ENCODE measurements around the gene LTBP2. TPM values are rescaled to one million over a fixed set of nuclear protein-coding genes. Genes with fewer than 3 reads are reported as not detected.

LTBP2 gene
- total and polyA plus RNA-seq, 3 experiments from 2014 or later, result 0.24 to 0.83 (median 0.42) TPM

GRCh38 chr14:74585406-74586335 is 26.4 kb downstream of the LTBP2 start:
- Histone ChIP-seq H3K27me3 (ENCODE audit: insufficient read depth, low read length, poor library complexity, severe bottlenecking) (no peaks in the 10 kb centered on the region), H3K9me3 (ENCODE audit: low read length) (no peaks in the 10 kb centered on the region), H3K4me1 (ENCODE audit: insufficient read depth, low read length) (no peaks in the 10 kb centered on the region), H3K36me3 (ENCODE audit: insufficient read depth, low read length) (no peaks in the 10 kb centered on the region), H3K27ac (ENCODE audit: low read depth, low read length) (no peak overlapping the region), H3K4me3 (ENCODE audit: low read length) (no peak overlapping the region)
- ChIA-PET CTCF (interaction anchor here (1.6 kb wide), 1 partner anchor 23 kb away, joined by 4 read pairs; no protein-coding TSS in a partner anchor), POLR2A (no interaction called here)
- H3K36me3 Mint-ChIP-seq, result peaks cover 0 to 1% (median 0%) of the 10 kb centered on the region in 3 donors
- no peak for DNase-seq
- H3K9me3 Mint-ChIP-seq, result no peaks in the 10 kb centered on the region
- no peak overlapping the region for H3K4me3 Mint-ChIP-seq
- peaks cover 0 to 11% of the 10 kb centered on the region in 2 donors for H3K27me3 Mint-ChIP-seq
- H3K4me1 Mint-ChIP-seq, result no peaks in the 10 kb centered on the region
- H3K27ac Mint-ChIP-seq, result no peak overlapping the region

GRCh38 chr14:74584951-74585350 is 27.1 kb downstream of the LTBP2 start:
- no peaks in the 10 kb centered on the region for H3K9me3 Mint-ChIP-seq
- no peak for DNase-seq

GRCh38 chr14:74583689-74584434 is 28.2 kb downstream of the LTBP2 start:
- POLR2A ChIA-PET, result no interaction called here
- Histone ChIP-seq H3K27me3 (ENCODE audit: insufficient read depth, low read length, poor library complexity, severe bottlenecking) (no peaks in the 10 kb centered on the region), H3K4me1 (ENCODE audit: insufficient read depth, low read length) (no peaks in the 10 kb centered on the region), H3K9me3 (ENCODE audit: low read length) (no peaks in the 10 kb centered on the region), H3K4me3 (ENCODE audit: low read length) (no peak overlapping the region), H3K36me3 (ENCODE audit: insufficient read depth, low read length) (no peaks in the 10 kb centered on the region), H3K27ac (ENCODE audit: low read depth, low read length) (no peak overlapping the region)
- DNase-seq, result no peak
- peak overlapping the region in 1 of 8 donors; percentile 54 for H3K27ac Mint-ChIP-seq
- peaks cover 0 to 11% (median 11%) of the 10 kb centered on the region in 3 donors for H3K4me1 Mint-ChIP-seq
- H3K9me3 Mint-ChIP-seq, result no peaks in the 10 kb centered on the region
- peaks cover 0 to 4% of the 10 kb centered on the region in 2 donors for H3K27me3 Mint-ChIP-seq
- H3K36me3 Mint-ChIP-seq, result no peaks in the 10 kb centered on the region
- H3K4me3 Mint-ChIP-seq, result no peak overlapping the region
- CTCF ChIA-PET, result no interaction called here

More at GRCh38 chr14:74584951-74585350, 27.1 kb downstream of the LTBP2 start:
- CTCF ChIA-PET, result no interaction called here
- Histone ChIP-seq H3K4me1 (ENCODE audit: insufficient read depth, low read length) (no peaks in the 10 kb centered on the region), H3K27ac (ENCODE audit: low read depth, low read length) (no peak overlapping the region), H3K9me3 (ENCODE audit: low read length) (no peaks in the 10 kb centered on the region), H3K27me3 (ENCODE audit: insufficient read depth, low read length, poor library complexity, severe bottlenecking) (no peaks in the 10 kb centered on the region), H3K36me3 (ENCODE audit: insufficient read depth, low read length) (no peaks in the 10 kb centered on the region), H3K4me3 (ENCODE audit: low read length) (no peak overlapping the region)
- peaks cover 0 to 3% (median 2%) of the 10 kb centered on the region in 3 donors for H3K4me1 Mint-ChIP-seq
- H3K4me3 Mint-ChIP-seq, result no peak overlapping the region
- peaks cover 0 to 1% (median 0%) of the 10 kb centered on the region in 3 donors for H3K36me3 Mint-ChIP-seq
- POLR2A ChIA-PET, result no interaction called here
- H3K27me3 Mint-ChIP-seq, result peaks cover 0 to 6% of the 10 kb centered on the region in 2 donors
- peak overlapping the region in 1 of 8 donors; percentile 13 for H3K27ac Mint-ChIP-seq

GRCh38 chr14:74582910-74583581 is 29.0 kb downstream of the LTBP2 start:
- ChIA-PET POLR2A (no interaction called here), CTCF (no interaction called here)
- H3K4me3 Mint-ChIP-seq, result peak overlapping the region in 1 of 7 donors; percentile 36
- H3K4me3 ChIP-seq (ENCODE audit: low read length), result no peak overlapping the region
- no peak overlapping the region for H3K27ac Mint-ChIP-seq
- H3K4me1 Mint-ChIP-seq, result peaks cover 0 to 11% (median 11%) of the 10 kb centered on the region in 3 donors
- no peaks in the 10 kb centered on the region for H3K27me3 ChIP-seq (ENCODE audit: insufficient read depth, low read length, poor library complexity, severe bottlenecking)
- no peaks in the 10 kb centered on the region for H3K36me3 ChIP-seq (ENCODE audit: insufficient read depth, low read length)
- H3K9me3 Mint-ChIP-seq, result no peaks in the 10 kb centered on the region
- no peaks in the 10 kb centered on the region for H3K9me3 ChIP-seq (ENCODE audit: low read length)
- no peak overlapping the region for H3K27ac ChIP-seq (ENCODE audit: low read depth, low read length)
- no peaks in the 10 kb centered on the region for H3K4me1 ChIP-seq (ENCODE audit: insufficient read depth, low read length)
- H3K27me3 Mint-ChIP-seq, result peaks cover 0 to 8% of the 10 kb centered on the region in 2 donors
- no peak for DNase-seq
- no peaks in the 10 kb centered on the region for H3K36me3 Mint-ChIP-seq

GRCh38 chr14:74580275-74580672 is 31.8 kb downstream of the LTBP2 start:
- Histone ChIP-seq H3K27ac (ENCODE audit: low read depth, low read length) (no peak overlapping the region), H3K9me3 (ENCODE audit: low read length) (no peaks in the 10 kb centered on the region), H3K36me3 (ENCODE audit: insufficient read depth, low read length) (no peaks in the 10 kb centered on the region), H3K27me3 (ENCODE audit: insufficient read depth, low read length, poor library complexity, severe bottlenecking) (no peaks in the 10 kb centered on the region), H3K4me3 (ENCODE audit: low read length) (no peak overlapping the region), H3K4me1 (ENCODE audit: insufficient read depth, low read length) (no peaks in the 10 kb centered on the region)
- CTCF ChIA-PET, result no interaction called here
- DNase-seq, result no peak
- Mint-ChIP-seq H3K9me3 (no peaks in the 10 kb centered on the region), H3K27me3 (peaks cover 0 to 12% of the 10 kb centered on the region in 2 donors), H3K36me3 (no peaks in the 10 kb centered on the region), H3K27ac (no peak overlapping the region), H3K4me3 (no peak overlapping the region), H3K4me1 (peaks cover 0 to 11% (median 11%) of the 10 kb centered on the region in 3 donors)
- POLR2A ChIA-PET, result no interaction called here

GRCh38 chr14:74579447-74580274 is 32.4 kb downstream of the LTBP2 start:
- Mint-ChIP-seq H3K36me3 (no peaks in the 10 kb centered on the region), H3K9me3 (no peaks in the 10 kb centered on the region), H3K4me3 (no peak overlapping the region), H3K27me3 (peaks cover 0 to 11% of the 10 kb centered on the region in 2 donors), H3K27ac (peak overlapping the region in 1 of 8 donors; percentile 7), H3K4me1 (peaks cover 4 to 15% (median 14%) of the 10 kb centered on the region in 3 donors)
- no peak overlapping the region for H3K4me3 ChIP-seq (ENCODE audit: low read length)
- ChIA-PET POLR2A (no interaction called here), CTCF (no interaction called here)
- peak in 1 of 5 donors; percentile 14 for DNase-seq
- no peaks in the 10 kb centered on the region for H3K9me3 ChIP-seq (ENCODE audit: low read length)
- H3K27ac ChIP-seq (ENCODE audit: low read depth, low read length), result no peak overlapping the region
- no peaks in the 10 kb centered on the region for H3K36me3 ChIP-seq (ENCODE audit: insufficient read depth, low read length)
- H3K4me1 ChIP-seq (ENCODE audit: insufficient read depth, low read length), result peaks cover 5% of the 10 kb centered on the region
- H3K27me3 ChIP-seq (ENCODE audit: insufficient read depth, low read length, poor library complexity, severe bottlenecking), result no peaks in the 10 kb centered on the region

GRCh38 chr14:74578479-74578878 is 33.6 kb downstream of the LTBP2 start:
- no peaks in the 10 kb centered on the region for H3K27me3 ChIP-seq (ENCODE audit: insufficient read depth, low read length, poor library complexity, severe bottlenecking)

More at GRCh38 chr14:74578479-74578878, 33.6 kb downstream of the LTBP2 start:
- H3K4me1 Mint-ChIP-seq, result peaks cover 16 to 27% (median 26%) of the 10 kb centered on the region in 3 donors
- Histone ChIP-seq H3K4me1 (ENCODE audit: insufficient read depth, low read length) (peaks cover 17% of the 10 kb centered on the region), H3K9me3 (ENCODE audit: low read length) (no peaks in the 10 kb centered on the region), H3K27ac (ENCODE audit: low read depth, low read length) (no peak overlapping the region), H3K36me3 (ENCODE audit: insufficient read depth, low read length) (no peaks in the 10 kb centered on the region), H3K4me3 (ENCODE audit: low read length) (no peak overlapping the region)
- H3K9me3 Mint-ChIP-seq, result no peaks in the 10 kb centered on the region
- H3K27me3 Mint-ChIP-seq, result peaks cover 0 to 14% of the 10 kb centered on the region in 2 donors
- no peak for DNase-seq
- ChIA-PET POLR2A (no interaction called here), CTCF (no interaction called here)
- no peak overlapping the region for H3K27ac Mint-ChIP-seq
- no peak overlapping the region for H3K4me3 Mint-ChIP-seq
- no peaks in the 10 kb centered on the region for H3K36me3 Mint-ChIP-seq

Data from CD8-positive, alpha-beta memory T cell (primary cell).